T47D (cell line): ENCODE results near the gene CFDP1.
"Not testable (repeated sequence)": the region's sequence is repeated elsewhere in the genome, so short reads cannot be mapped to it uniquely, and the experiment has no call there.

Experiments
- DNase-seq, 2 experiments: peaks; one replicate each; pipeline versions ENCODE4 v3.0.0 to v3.0.0-alpha.2; 2011 to 2012; ENCODE audit warnings: low read depth in 1 of 2, low spot score in 1 of 2
- JUND ChIP-seq: IDR thresholded peaks from 2 replicates; pipeline ENCODE4 v1.6.1; 2012; ENCODE audit warnings: low read depth
- in situ Hi-C: cut with HindIII; loops from 2 replicates; pipeline ENCODE4 v1.10.0; 2016; ENCODE audit warnings: low sequenced_read_pairs, low pct_unique_long_range_greater_than_20kb

Gene CFDP1

GRCh38 chr16:75280331-75280804 lies 152.9 kb downstream of the CFDP1 start:
- in situ Hi-C loops, result no loop called here
- DNase-seq, result peak in 1 of 2 experiments; percentile 74
- TF ChIP-seq JUND, result 0 out of 2 replicates have a peak, but pooled peaks have one; percentile 57

GRCh38 chr16:75279305-75279704 lies 154.0 kb downstream of the CFDP1 start:
- peak in 1 of 2 experiments; percentile 48 for DNase-seq
- no peak for TF ChIP-seq JUND
- in situ Hi-C loops, result no loop called here

- in situ Hi-C loops, result no loop called here
- DNase-seq, result no peak
- TF ChIP-seq JUND, result no peak
Measured at GRCh38 chr16:75273054-75273925, 160.0 kb downstream of the CFDP1 start.

DNA sequence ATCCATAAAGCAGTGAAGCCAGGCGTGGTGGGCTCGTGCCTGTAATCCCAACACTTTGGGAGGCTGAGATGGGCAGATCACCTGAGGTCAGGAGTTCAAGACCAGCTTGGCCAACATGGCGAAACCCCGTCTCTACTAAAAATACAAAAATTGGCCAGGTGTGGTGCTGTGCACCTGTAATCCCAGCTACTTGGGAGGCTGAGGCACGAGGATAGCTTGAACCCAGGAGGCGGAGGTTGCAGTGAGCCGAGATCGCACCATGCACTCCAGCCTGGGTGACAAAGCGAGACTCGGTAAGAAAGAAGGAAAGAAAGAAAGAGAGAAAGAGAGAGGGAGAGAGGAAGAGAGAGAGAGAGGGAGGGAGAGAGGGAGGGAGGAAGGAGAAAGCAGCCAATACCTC lies 160.7 kb downstream of the CFDP1 start:
- DNase-seq, in situ Hi-C loops: not testable (repeated sequence)

DNA sequence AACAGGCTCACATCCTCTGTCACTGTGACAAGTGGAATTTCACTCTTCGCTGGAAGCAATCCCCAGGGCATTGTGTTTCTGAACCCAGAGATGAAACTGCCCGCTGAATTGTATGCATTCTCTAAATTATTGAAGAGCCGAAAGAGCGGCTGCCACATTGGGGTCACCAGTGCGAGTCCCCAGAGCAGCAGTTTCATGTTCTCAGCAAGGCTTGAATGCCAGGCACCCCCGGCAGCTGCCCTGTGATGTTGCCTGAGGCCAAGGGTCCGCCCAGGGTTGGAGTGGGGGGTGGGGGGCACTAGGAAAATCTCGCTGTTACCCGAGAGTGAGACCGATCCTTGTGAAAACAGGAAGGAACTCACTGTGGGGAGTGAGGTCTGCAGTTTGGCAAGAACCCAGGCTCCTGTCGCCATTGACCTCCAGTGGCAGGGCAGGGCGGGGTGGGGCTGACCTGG lies 161.2 kb downstream of the CFDP1 start:
- in situ Hi-C loops, result no loop called here
- no peak for DNase-seq
- TF ChIP-seq JUND, result no peak

DNA sequence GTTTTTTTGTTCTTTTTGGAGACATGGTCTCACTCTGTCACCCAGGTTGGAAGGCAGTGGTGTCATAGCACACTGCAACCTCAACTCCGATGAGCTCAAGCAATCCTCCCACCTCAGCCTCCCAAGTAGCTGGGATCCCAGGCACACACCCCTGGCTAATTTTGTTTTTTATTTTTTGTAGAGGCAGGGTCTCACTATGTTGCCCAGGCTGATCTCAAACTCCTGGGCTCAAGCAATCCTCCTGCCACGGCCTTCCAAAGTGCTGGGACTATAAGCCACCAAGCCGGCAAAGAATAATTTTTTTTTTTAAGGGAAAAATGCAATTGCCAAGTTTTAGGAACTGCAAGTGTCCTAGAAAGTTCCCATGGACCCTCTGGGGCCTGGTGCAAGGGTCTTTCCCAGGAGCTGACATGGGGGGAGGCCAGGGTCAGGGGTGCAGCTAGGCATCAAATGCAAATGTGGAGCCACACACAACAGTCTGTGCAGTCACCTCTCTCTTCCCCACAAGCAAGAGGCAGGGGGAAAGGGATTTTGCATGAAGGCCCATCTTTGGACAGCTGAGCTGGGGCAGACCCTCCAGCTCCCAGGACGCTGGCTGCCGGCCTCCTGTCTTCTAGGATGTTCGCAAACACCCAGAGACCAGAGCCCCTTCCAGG lies 161.7 kb downstream of the CFDP1 start:
- DNase-seq, result no peak
- no peak for TF ChIP-seq JUND
- in situ Hi-C loops, result no loop called here

DNA sequence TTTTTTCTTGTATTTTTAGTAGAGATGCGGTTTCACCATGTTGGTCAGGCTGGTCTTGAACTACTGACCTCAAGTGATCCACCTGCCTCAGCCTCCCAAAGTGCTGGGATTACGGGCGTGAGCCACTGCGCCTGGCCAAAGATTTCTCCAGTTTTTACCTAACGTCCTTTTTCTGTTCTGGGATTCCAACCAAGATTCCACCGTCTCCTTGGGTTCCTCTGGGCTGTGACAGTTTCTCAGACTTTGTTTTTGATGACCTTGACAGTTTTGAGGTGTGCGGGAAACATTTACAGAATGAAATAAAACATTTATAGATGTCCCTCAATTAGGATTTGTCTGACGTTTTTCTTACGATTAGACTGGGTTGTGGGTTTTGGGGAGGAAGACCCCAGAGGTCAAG lies 163.9 kb downstream of the CFDP1 start:
- DNase-seq, in situ Hi-C loops: not testable (repeated sequence)

- DNase-seq, result peak; percentile 83 to 89
- in situ Hi-C loops, result no loop called here
- peak; percentile 86; the same call in 1 of the 2 replicates for TF ChIP-seq JUND
Measured at GRCh38 chr16:75267631-75268264, 165.6 kb downstream of the CFDP1 start.

- in situ Hi-C loops, result no loop called here
- TF ChIP-seq JUND, result no peak
- no peak for DNase-seq
Measured at GRCh38 chr16:75266738-75267630, 166.3 kb downstream of the CFDP1 start.

GRCh38 chr16:75265911-75266701 lies 167.2 kb downstream of the CFDP1 start:
- DNase-seq, result peak; percentile 92 to 93
- in situ Hi-C loops, result no loop called here
- no peak for TF ChIP-seq JUND
